Gastroesophageal sphincter (tissue), 3 donors: ENCODE results near the gene SPAG4.

Experiments used
- POLR2A ChIP-seq, 2 donors: fragments of 450-650 bp; IDR thresholded peaks; one replicate each; pipeline ENCODE4 v1.6.1; 2017; ENCODE audit warnings: antibody characterized with exemption in 2 of 2, mild to moderate bottlenecking in 2 of 2, moderate library complexity in 1 of 2
- POLR2AphosphoS5 ChIP-seq: sonication (generic); formaldehyde crosslinking; IDR thresholded peaks from one replicate; pipeline ENCODE4 v1.6.1; 2017; ENCODE audit warnings: antibody characterized with exemption
- TF ChIP-seq, protein P1 (sequence below), 4 experiments: fragments of 200-600 bp in 2 of 4; fragments of 450-650 bp in 2 of 4; sonication (generic) in 1 of 4; IDR thresholded peaks; one replicate each; pipeline ENCODE4 v1.5.1; 2017 to 2019; ENCODE audit warnings: antibody characterized with exemption in 4 of 4, mild to moderate bottlenecking in 2 of 4, moderate library complexity in 2 of 4

DNA sequence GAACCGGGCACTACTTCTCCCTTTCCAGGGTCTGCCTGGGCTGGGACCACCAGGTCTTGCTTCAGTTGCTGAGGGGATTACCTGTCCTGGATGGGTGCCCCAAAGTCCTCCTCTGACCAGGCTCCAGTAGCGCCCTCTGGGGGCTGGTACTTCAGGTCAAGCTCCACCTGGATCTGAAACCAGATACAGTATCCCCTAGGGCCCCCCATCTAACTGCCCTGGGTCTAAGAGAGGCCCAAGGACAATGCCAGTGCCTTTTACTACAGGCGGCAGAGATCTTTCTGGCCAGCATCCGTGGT is 11.2 kb upstream of the SPAG4 start:
- TF ChIP-seq POLR2A (IDR thresholded peaks at IDR 0.05) (no peak), POLR2AphosphoS5 (no peak)
- TF ChIP-seq, protein P1, sequence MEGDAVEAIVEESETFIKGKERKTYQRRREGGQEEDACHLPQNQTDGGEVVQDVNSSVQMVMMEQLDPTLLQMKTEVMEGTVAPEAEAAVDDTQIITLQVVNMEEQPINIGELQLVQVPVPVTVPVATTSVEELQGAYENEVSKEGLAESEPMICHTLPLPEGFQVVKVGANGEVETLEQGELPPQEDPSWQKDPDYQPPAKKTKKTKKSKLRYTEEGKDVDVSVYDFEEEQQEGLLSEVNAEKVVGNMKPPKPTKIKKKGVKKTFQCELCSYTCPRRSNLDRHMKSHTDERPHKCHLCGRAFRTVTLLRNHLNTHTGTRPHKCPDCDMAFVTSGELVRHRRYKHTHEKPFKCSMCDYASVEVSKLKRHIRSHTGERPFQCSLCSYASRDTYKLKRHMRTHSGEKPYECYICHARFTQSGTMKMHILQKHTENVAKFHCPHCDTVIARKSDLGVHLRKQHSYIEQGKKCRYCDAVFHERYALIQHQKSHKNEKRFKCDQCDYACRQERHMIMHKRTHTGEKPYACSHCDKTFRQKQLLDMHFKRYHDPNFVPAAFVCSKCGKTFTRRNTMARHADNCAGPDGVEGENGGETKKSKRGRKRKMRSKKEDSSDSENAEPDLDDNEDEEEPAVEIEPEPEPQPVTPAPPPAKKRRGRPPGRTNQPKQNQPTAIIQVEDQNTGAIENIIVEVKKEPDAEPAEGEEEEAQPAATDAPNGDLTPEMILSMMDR (IDR thresholded peaks at IDR 0.05), result peak in 1 of 4 experiments; percentile 23
